ENCODE data around the gene LILRA6. TPM values are rescaled to one million over a fixed set of nuclear protein-coding genes. Genes with fewer than 3 reads are reported as not detected.
A peak's percentile ranks its signal among the peaks of the same experiment; 100 is the strongest.
"Not testable (repeated sequence)": the region's sequence is repeated elsewhere in the genome, so short reads cannot be mapped to it uniquely, and the experiment has no call there.

Gene LILRA6
- total and polyA plus RNA-seq, 5 donors from 2014 or later, result 0.11 to 0.13 TPM; not detected in 3

GRCh38 chr19:54281007-54281728 is 38.6 kb upstream of the LILRA6 start, which contains the start of gene LILRB2:
Gene LILRB2, minus strand, starts transcription at chr19:54281110. Its CDS starts 614 bp downstream, at chr19:54280496.
- no peak within 1 kb of the TSS for H3K4me3 ChIP-seq (ENCODE audit: low read depth, low read length)
- no peaks in the 10 kb centered on the region for H3K9me3 ChIP-seq (ENCODE audit: control insufficient read depth in 2 of 2, low read length in 2 of 2)
- no peaks in the 10 kb centered on the region for H3K36me3 ChIP-seq (ENCODE audit: control insufficient read depth, insufficient read depth, low read length)
- Mint-ChIP-seq H3K27me3 (peaks cover 28% of the 10 kb centered on the region), H3K4me1 (peaks cover 0 to 5% (median 0%) of the 10 kb centered on the region in 4 donors), H3K4me3 (no peak within 1 kb of the TSS), H3K9me3 (peaks cover 0 to 2% (median 0%) of the 10 kb centered on the region in 7 donors), H3K36me3 (no peaks in the 10 kb centered on the region), H3K27ac (no peak within 1 kb of the TSS)
- no peaks in the 10 kb centered on the region for H3K4me1 ChIP-seq (ENCODE audit: control insufficient read depth, insufficient read depth, low read length, poor library complexity, severe bottlenecking)
- no peak within 1 kb of the TSS for H3K27ac ChIP-seq (ENCODE audit: insufficient read depth, low read length, poor library complexity, severe bottlenecking)
- H3K27me3 ChIP-seq (ENCODE audit: control insufficient read depth, insufficient read depth, low read length), result no peaks in the 10 kb centered on the region
- DNase-seq (no peak), ATAC-seq (ENCODE audit: low read depth in 2 of 2) (no peak)

GRCh38 chr19:54280441-54280840 is 37.9 kb upstream of the LILRA6 start:
- H3K27me3 Mint-ChIP-seq, result peaks cover 28% of the 10 kb centered on the region
- not testable (repeated sequence) for H3K4me1 Mint-ChIP-seq; H3K4me3 ChIP-seq (ENCODE audit: low read depth, low read length); ATAC-seq (ENCODE audit: low read depth in 2 of 2); H3K4me3 Mint-ChIP-seq; H3K36me3 ChIP-seq (ENCODE audit: control insufficient read depth, insufficient read depth, low read length); H3K27ac ChIP-seq (ENCODE audit: insufficient read depth, low read length, poor library complexity, severe bottlenecking); H3K27me3 ChIP-seq (ENCODE audit: control insufficient read depth, insufficient read depth, low read length); H3K27ac Mint-ChIP-seq; H3K4me1 ChIP-seq (ENCODE audit: control insufficient read depth, insufficient read depth, low read length, poor library complexity, severe bottlenecking); H3K9me3 ChIP-seq (ENCODE audit: control insufficient read depth in 2 of 2, low read length in 2 of 2); H3K36me3 Mint-ChIP-seq; H3K9me3 Mint-ChIP-seq; DNase-seq

- H3K4me1 ChIP-seq (ENCODE audit: control insufficient read depth, insufficient read depth, low read length, poor library complexity, severe bottlenecking); H3K4me3 ChIP-seq (ENCODE audit: low read depth, low read length); DNase-seq; H3K27ac ChIP-seq (ENCODE audit: insufficient read depth, low read length, poor library complexity, severe bottlenecking); ATAC-seq (ENCODE audit: low read depth in 2 of 2); H3K4me1 Mint-ChIP-seq; H3K9me3 Mint-ChIP-seq; H3K4me3 Mint-ChIP-seq; H3K27ac Mint-ChIP-seq; H3K36me3 ChIP-seq (ENCODE audit: control insufficient read depth, insufficient read depth, low read length); H3K36me3 Mint-ChIP-seq; H3K27me3 ChIP-seq (ENCODE audit: control insufficient read depth, insufficient read depth, low read length); H3K9me3 ChIP-seq (ENCODE audit: control insufficient read depth in 2 of 2, low read length in 2 of 2): not testable (repeated sequence)
- H3K27me3 Mint-ChIP-seq, result peaks cover 28% of the 10 kb centered on the region
Measured at GRCh38 chr19:54280025-54280424, 37.4 kb upstream of the LILRA6 start.

- DNase-seq (no peak), ATAC-seq (ENCODE audit: low read depth in 2 of 2) (no peak)
- Histone ChIP-seq H3K36me3 (ENCODE audit: control insufficient read depth, insufficient read depth, low read length) (no peaks in the 10 kb centered on the region), H3K27me3 (ENCODE audit: control insufficient read depth, insufficient read depth, low read length) (no peaks in the 10 kb centered on the region), H3K27ac (ENCODE audit: insufficient read depth, low read length, poor library complexity, severe bottlenecking) (no peak overlapping the region), H3K4me3 (ENCODE audit: low read depth, low read length) (no peak overlapping the region), H3K9me3 (ENCODE audit: control insufficient read depth in 2 of 2, low read length in 2 of 2) (no peaks in the 10 kb centered on the region), H3K4me1 (ENCODE audit: control insufficient read depth, insufficient read depth, low read length, poor library complexity, severe bottlenecking) (no peaks in the 10 kb centered on the region)
- Mint-ChIP-seq H3K4me3 (no peak overlapping the region), H3K9me3 (no peaks in the 10 kb centered on the region), H3K36me3 (no peaks in the 10 kb centered on the region), H3K27me3 (peaks cover 22% of the 10 kb centered on the region), H3K4me1 (no peaks in the 10 kb centered on the region), H3K27ac (no peak overlapping the region)
Measured at GRCh38 chr19:54279406-54279962, 36.9 kb upstream of the LILRA6 start.

GRCh38 chr19:54278571-54279195 is 36.1 kb upstream of the LILRA6 start:
- H3K4me3 ChIP-seq (ENCODE audit: low read depth, low read length); H3K36me3 ChIP-seq (ENCODE audit: control insufficient read depth, insufficient read depth, low read length); H3K9me3 ChIP-seq (ENCODE audit: control insufficient read depth in 2 of 2, low read length in 2 of 2); H3K36me3 Mint-ChIP-seq; H3K27ac ChIP-seq (ENCODE audit: insufficient read depth, low read length, poor library complexity, severe bottlenecking); H3K27me3 ChIP-seq (ENCODE audit: control insufficient read depth, insufficient read depth, low read length); H3K27ac Mint-ChIP-seq; ATAC-seq (ENCODE audit: low read depth in 2 of 2); H3K4me1 Mint-ChIP-seq; DNase-seq; H3K4me1 ChIP-seq (ENCODE audit: control insufficient read depth, insufficient read depth, low read length, poor library complexity, severe bottlenecking); H3K9me3 Mint-ChIP-seq: not testable (repeated sequence)
- H3K4me3 Mint-ChIP-seq, result peak overlapping the region in 1 of 4 donors; percentile 38
- H3K27me3 Mint-ChIP-seq, result peaks cover 27% of the 10 kb centered on the region

GRCh38 chr19:54278056-54278455 is 35.5 kb upstream of the LILRA6 start:
- H3K27me3 ChIP-seq (ENCODE audit: control insufficient read depth, insufficient read depth, low read length); ATAC-seq (ENCODE audit: low read depth in 2 of 2); H3K4me1 Mint-ChIP-seq; H3K36me3 Mint-ChIP-seq; H3K9me3 ChIP-seq (ENCODE audit: control insufficient read depth in 2 of 2, low read length in 2 of 2); H3K27ac ChIP-seq (ENCODE audit: insufficient read depth, low read length, poor library complexity, severe bottlenecking); DNase-seq; H3K27ac Mint-ChIP-seq; H3K9me3 Mint-ChIP-seq; H3K4me3 ChIP-seq (ENCODE audit: low read depth, low read length); H3K36me3 ChIP-seq (ENCODE audit: control insufficient read depth, insufficient read depth, low read length); H3K4me1 ChIP-seq (ENCODE audit: control insufficient read depth, insufficient read depth, low read length, poor library complexity, severe bottlenecking): not testable (repeated sequence)
- H3K27me3 Mint-ChIP-seq, result peaks cover 25% of the 10 kb centered on the region
- peak overlapping the region in 1 of 4 donors; percentile 38 for H3K4me3 Mint-ChIP-seq

GRCh38 chr19:54277111-54277615 is 34.6 kb upstream of the LILRA6 start:
- not testable (repeated sequence) for H3K36me3 Mint-ChIP-seq; H3K9me3 ChIP-seq (ENCODE audit: control insufficient read depth in 2 of 2, low read length in 2 of 2); H3K4me1 ChIP-seq (ENCODE audit: control insufficient read depth, insufficient read depth, low read length, poor library complexity, severe bottlenecking); H3K9me3 Mint-ChIP-seq; H3K4me3 Mint-ChIP-seq; DNase-seq; H3K27ac ChIP-seq (ENCODE audit: insufficient read depth, low read length, poor library complexity, severe bottlenecking); H3K27ac Mint-ChIP-seq; H3K36me3 ChIP-seq (ENCODE audit: control insufficient read depth, insufficient read depth, low read length); ATAC-seq (ENCODE audit: low read depth in 2 of 2); H3K27me3 ChIP-seq (ENCODE audit: control insufficient read depth, insufficient read depth, low read length); H3K4me3 ChIP-seq (ENCODE audit: low read depth, low read length); H3K4me1 Mint-ChIP-seq
- H3K27me3 Mint-ChIP-seq, result peaks cover 22% of the 10 kb centered on the region
